Globus pallidus (tissue), 1 donor: ENCODE results near the gene ADISSP.
"Not testable (repeated sequence)": the region's sequence is repeated elsewhere in the genome, so short reads cannot be mapped to it uniquely, and the experiment has no call there.

Experiments
- DNase-seq: peaks from one replicate; pipeline ENCODE4 v3.0.0-alpha.2; 2015; ENCODE audit warnings: low spot score

ADISSP gene

GRCh38 chr20:3797592-3798372 lies 30.2 kb upstream of the ADISSP start:
- DNase-seq: no peak

- no peak for DNase-seq
These were observed 29.6 kb upstream of the ADISSP start for GRCh38 chr20:3797226-3797545.

GRCh38 chr20:3796477-3797225 lies 29.1 kb upstream of the ADISSP start:
- DNase-seq: no peak

- DNase-seq: peak; percentile 96
These were observed 28.2 kb upstream of the ADISSP start, which contains the start of gene CDC25B for GRCh38 chr20:3795511-3796468. TSS of gene CDC25B (plus strand) at chr20:3796310. CDS start at chr20:3796532, 222 bp downstream.

GRCh38 chr20:3794701-3795420 lies 27.3 kb upstream of the ADISSP start:
- DNase-seq: no peak

GRCh38 chr20:3794168-3794567 lies 26.6 kb upstream of the ADISSP start:
- not testable (repeated sequence) for DNase-seq

- DNase-seq: not testable (repeated sequence)
These were observed 21.6 kb upstream of the ADISSP start for GRCh38 chr20:3789201-3789600.

- DNase-seq: no peak
These were observed 21.2 kb upstream of the ADISSP start for GRCh38 chr20:3788685-3789155.

- DNase-seq: no peak
These were observed 19.9 kb upstream of the ADISSP start for GRCh38 chr20:3787324-3788014.

- peak; percentile 85 for DNase-seq
These were observed 19.2 kb upstream of the ADISSP start, which contains the start of gene CENPB for GRCh38 chr20:3786665-3787323. TSS of gene CENPB (minus strand) at chr20:3786740. CDS start at chr20:3786483, 257 bp downstream.

GRCh38 chr20:3786126-3786484 lies 18.6 kb upstream of the ADISSP start:
- no peak for DNase-seq

- DNase-seq: no peak
These were observed 17.9 kb upstream of the ADISSP start for GRCh38 chr20:3785240-3786125.

- DNase-seq: no peak
These were observed 17.3 kb upstream of the ADISSP start for GRCh38 chr20:3784863-3785239.

- DNase-seq: no peak
These were observed 16.8 kb upstream of the ADISSP start for GRCh38 chr20:3784216-3784853.

- no peak for DNase-seq
These were observed 16.1 kb upstream of the ADISSP start for GRCh38 chr20:3783511-3784195.

- no peak for DNase-seq
These were observed 15.5 kb upstream of the ADISSP start for GRCh38 chr20:3783068-3783489.

GRCh38 chr20:3782597-3782996 lies 15.0 kb upstream of the ADISSP start:
- no peak for DNase-seq
